Measurements from ENCODE around the gene CABP4.

Gene CABP4

DNA sequence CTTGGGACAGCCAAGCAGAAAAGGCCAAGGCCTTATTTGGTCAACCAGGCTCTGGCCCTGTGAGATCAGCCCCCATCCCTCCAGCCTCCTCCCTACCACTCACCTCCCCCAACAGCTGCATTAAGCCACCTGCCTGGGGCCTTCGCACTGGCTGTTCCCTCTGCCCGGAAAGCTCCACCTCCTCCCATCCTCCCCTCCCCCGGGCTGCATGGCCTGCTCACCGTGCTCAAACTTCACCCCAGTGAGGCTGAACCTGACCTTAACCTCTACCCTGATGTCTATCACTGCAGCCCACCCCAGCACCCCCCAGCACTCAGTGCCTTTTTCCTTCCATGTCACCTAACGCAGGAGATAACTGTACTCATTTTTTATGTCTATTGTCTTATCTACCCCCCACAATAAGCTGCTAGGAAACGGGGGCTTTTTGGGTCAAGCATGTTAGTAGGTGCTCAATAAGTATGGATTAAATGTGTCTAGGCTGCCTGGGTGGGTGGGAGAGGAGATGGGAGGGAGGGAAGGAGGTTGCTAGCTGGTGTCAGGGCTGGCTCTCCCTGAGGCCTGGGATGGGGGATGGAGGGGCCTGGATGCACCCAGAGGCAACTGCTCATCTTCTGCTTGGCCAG is 18.6 kb upstream of the CABP4 start:
- DNase-seq (ENCODE audit: low read depth in 1 of 2, low spot score in 1 of 2): peak; percentile 73 to 94
- H3K4me3 ChIP-seq (replicated peaks; ENCODE audit: insufficient read depth, low read length): peak overlapping the region; percentile 58

DNA sequence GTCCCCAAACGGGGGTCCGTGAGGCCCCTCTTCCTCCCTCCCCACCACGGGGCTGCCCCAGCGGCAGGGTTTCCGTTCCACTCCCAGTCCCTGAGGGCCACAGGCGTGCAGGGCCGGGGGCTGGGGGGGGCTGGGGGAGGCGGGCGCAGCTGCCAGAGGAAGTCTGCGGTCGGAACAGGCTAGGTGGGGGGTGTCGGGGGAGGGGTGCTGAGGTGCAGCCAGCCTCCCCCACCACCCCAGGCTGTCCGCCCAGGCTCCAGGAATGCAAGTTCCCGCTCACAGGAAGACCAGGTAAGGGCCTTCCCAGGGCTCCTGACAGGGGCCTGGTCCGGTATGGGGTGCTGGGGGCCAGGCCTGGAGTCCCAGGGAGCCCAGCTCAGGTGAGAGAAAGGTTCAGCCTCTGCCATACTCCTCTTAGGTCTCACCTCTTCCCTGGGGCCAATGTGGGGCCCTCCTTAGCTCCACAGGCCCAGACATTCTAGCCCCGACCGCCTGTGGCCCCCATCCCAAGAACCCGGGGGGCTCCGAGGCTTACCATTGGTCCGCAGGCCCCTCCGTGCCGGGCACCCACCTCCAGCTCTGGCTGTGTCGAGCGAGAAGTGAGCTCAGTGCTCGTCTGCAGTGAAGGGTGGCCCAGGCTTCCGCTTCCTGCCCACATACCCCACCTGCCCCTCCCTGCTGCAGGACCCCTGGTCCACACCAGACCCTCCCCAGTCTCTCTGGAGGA is 17.9 kb upstream of the CABP4 start, which contains the start of gene PTPRCAP:
Gene PTPRCAP (minus strand): TSS at position 601 of the 727 bp plus-strand sequence. CDS start 63 bp downstream, at position 538.
- Histone ChIP-seq H3K27ac (replicated peaks) (peak within 1 kb of the TSS; percentile 98), H3K27me3 (ENCODE audit: insufficient read depth, poor library complexity, severe bottlenecking) (no peaks in the 10 kb centered on the region), H3K4me3 (replicated peaks; ENCODE audit: insufficient read depth, low read length) (peak within 1 kb of the TSS; percentile 58)
- peak; percentile 89 to 92 for DNase-seq (ENCODE audit: low read depth in 1 of 2, low spot score in 1 of 2)
- TF ChIP-seq POLR2AphosphoS5 (IDR thresholded peaks at IDR 0.05; ENCODE audit: low read depth) (peak; percentile 94), SPI1 (IDR thresholded peaks at IDR 0.05; ENCODE audit: borderline replicate concordance, low read depth) (peak; percentile 19; the same call in 1 of the 2 replicates), GABPA (IDR thresholded peaks at IDR 0.05; ENCODE audit: low read depth) (peak; percentile 16; the same call in 1 of the 2 replicates)
- TF ChIP-seq, protein P1, sequence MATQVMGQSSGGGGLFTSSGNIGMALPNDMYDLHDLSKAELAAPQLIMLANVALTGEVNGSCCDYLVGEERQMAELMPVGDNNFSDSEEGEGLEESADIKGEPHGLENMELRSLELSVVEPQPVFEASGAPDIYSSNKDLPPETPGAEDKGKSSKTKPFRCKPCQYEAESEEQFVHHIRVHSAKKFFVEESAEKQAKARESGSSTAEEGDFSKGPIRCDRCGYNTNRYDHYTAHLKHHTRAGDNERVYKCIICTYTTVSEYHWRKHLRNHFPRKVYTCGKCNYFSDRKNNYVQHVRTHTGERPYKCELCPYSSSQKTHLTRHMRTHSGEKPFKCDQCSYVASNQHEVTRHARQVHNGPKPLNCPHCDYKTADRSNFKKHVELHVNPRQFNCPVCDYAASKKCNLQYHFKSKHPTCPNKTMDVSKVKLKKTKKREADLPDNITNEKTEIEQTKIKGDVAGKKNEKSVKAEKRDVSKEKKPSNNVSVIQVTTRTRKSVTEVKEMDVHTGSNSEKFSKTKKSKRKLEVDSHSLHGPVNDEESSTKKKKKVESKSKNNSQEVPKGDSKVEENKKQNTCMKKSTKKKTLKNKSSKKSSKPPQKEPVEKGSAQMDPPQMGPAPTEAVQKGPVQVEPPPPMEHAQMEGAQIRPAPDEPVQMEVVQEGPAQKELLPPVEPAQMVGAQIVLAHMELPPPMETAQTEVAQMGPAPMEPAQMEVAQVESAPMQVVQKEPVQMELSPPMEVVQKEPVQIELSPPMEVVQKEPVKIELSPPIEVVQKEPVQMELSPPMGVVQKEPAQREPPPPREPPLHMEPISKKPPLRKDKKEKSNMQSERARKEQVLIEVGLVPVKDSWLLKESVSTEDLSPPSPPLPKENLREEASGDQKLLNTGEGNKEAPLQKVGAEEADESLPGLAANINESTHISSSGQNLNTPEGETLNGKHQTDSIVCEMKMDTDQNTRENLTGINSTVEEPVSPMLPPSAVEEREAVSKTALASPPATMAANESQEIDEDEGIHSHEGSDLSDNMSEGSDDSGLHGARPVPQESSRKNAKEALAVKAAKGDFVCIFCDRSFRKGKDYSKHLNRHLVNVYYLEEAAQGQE (IDR thresholded peaks at IDR 0.05; ENCODE audit: insufficient replicate concordance, low read depth): peak; percentile 73
- TF ChIP-seq, protein P2, sequence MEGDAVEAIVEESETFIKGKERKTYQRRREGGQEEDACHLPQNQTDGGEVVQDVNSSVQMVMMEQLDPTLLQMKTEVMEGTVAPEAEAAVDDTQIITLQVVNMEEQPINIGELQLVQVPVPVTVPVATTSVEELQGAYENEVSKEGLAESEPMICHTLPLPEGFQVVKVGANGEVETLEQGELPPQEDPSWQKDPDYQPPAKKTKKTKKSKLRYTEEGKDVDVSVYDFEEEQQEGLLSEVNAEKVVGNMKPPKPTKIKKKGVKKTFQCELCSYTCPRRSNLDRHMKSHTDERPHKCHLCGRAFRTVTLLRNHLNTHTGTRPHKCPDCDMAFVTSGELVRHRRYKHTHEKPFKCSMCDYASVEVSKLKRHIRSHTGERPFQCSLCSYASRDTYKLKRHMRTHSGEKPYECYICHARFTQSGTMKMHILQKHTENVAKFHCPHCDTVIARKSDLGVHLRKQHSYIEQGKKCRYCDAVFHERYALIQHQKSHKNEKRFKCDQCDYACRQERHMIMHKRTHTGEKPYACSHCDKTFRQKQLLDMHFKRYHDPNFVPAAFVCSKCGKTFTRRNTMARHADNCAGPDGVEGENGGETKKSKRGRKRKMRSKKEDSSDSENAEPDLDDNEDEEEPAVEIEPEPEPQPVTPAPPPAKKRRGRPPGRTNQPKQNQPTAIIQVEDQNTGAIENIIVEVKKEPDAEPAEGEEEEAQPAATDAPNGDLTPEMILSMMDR (IDR thresholded peaks at IDR 0.05; ENCODE audit: insufficient read depth, low read length): no peak

More for the DNA sequence above, 18.6 kb upstream of the CABP4 start:
- Histone ChIP-seq H3K27me3 (ENCODE audit: insufficient read depth, poor library complexity, severe bottlenecking) (no peaks in the 10 kb centered on the region), H3K27ac (replicated peaks) (peak overlapping the region; percentile 98)
- TF ChIP-seq GABPA (IDR thresholded peaks at IDR 0.05; ENCODE audit: low read depth) (no peak), POLR2AphosphoS5 (IDR thresholded peaks at IDR 0.05; ENCODE audit: low read depth) (peak; percentile 86)

DNA sequence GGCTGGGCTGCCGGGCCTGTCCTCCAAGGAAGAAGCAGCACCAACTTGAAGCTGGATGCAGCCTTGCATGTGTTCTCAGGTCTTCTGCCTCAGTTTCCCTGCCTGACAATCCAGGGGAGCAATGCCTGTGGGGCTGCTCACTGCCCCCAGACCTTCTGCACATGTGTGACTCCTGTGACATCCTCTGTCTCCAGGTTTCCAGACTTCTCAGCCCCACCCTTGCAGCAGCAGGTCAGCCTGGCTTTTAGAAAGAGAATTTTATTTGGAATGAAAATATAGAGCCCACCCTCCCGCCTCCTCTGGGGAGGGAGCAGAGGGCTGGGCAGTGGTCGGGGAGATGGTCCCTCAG is 17.4 kb upstream of the CABP4 start:
- peak overlapping the region; percentile 98 for H3K27ac ChIP-seq (replicated peaks)
- no peak for DNase-seq (ENCODE audit: low read depth in 1 of 2, low spot score in 1 of 2)
- H3K27me3 ChIP-seq (ENCODE audit: insufficient read depth, poor library complexity, severe bottlenecking): no peaks in the 10 kb centered on the region
- TF ChIP-seq GABPA (IDR thresholded peaks at IDR 0.05; ENCODE audit: low read depth) (no peak), POLR2AphosphoS5 (IDR thresholded peaks at IDR 0.05; ENCODE audit: low read depth) (no peak), SPI1 (IDR thresholded peaks at IDR 0.05; ENCODE audit: borderline replicate concordance, low read depth) (no peak)
- TF ChIP-seq, protein P2 (IDR thresholded peaks at IDR 0.05; ENCODE audit: insufficient read depth, low read length): no peak
- TF ChIP-seq, protein P1 (IDR thresholded peaks at IDR 0.05; ENCODE audit: insufficient replicate concordance, low read depth): no peak
- H3K4me3 ChIP-seq (replicated peaks; ENCODE audit: insufficient read depth, low read length): peak overlapping the region; percentile 58

DNA sequence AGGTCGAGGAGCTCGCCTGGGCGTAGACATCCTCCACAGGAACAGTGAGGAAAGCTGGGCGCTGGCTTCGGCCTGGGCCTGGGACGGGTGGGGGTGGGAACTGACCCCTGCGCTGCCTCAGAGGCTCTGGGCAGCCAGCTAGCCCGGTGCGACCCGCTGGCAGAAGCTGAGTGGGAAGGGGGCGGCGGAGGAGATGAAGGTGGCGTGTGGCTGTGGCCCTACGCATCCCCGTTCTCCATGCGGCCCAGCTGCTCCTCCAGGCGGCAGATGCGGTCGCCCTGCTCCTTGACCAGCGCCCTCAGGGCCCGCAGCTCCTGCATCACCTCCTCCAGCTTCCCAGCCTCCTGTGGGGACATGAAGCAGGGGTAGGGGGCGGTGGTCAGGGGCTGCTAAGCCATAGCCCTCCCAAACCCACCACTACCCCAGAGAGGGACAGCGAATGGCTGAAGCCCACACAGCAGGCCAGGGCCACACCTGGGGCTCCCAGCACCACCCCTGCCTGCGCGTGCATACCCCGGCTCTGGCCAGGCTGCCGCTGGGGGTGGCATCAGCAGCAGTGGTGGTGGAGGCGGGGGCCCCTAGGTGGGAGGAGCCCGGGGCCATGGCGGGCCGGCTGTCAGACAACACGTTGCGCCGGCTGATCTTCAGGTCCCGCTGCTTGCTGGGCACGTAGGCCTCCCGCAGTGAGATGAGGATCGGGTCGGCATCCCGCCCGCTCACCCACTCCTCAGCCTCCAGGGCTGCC is 16.8 kb upstream of the CABP4 start:
- TF ChIP-seq, protein P2 (IDR thresholded peaks at IDR 0.05; ENCODE audit: insufficient read depth, low read length): no peak
- TF ChIP-seq GABPA (IDR thresholded peaks at IDR 0.05; ENCODE audit: low read depth) (no peak), POLR2AphosphoS5 (IDR thresholded peaks at IDR 0.05; ENCODE audit: low read depth) (peak; percentile 70), SPI1 (IDR thresholded peaks at IDR 0.05; ENCODE audit: borderline replicate concordance, low read depth) (no peak)
- H3K27ac ChIP-seq (replicated peaks): peak overlapping the region; percentile 98
- no peaks in the 10 kb centered on the region for H3K27me3 ChIP-seq (ENCODE audit: insufficient read depth, poor library complexity, severe bottlenecking)
- DNase-seq (ENCODE audit: low read depth in 1 of 2, low spot score in 1 of 2): peak; percentile 59 to 70
- peak overlapping the region; percentile 58 for H3K4me3 ChIP-seq (replicated peaks; ENCODE audit: insufficient read depth, low read length)

Measured in HL-60 (cell line).